NCI-H2227 (cell line): Measurements from ENCODE around the gene SLC1A2.

Source experiments
- DNase-seq: peaks from one replicate; lab custom pipeline; 2025; ENCODE audit not compliant: unreplicated experiment; lab: John Stamatoyannopoulos, UW

Gene SLC1A2

GRCh38 chr11:35414311-35414710 lies 5.0 kb downstream of the SLC1A2 start:
- no peak for DNase-seq

DNA sequence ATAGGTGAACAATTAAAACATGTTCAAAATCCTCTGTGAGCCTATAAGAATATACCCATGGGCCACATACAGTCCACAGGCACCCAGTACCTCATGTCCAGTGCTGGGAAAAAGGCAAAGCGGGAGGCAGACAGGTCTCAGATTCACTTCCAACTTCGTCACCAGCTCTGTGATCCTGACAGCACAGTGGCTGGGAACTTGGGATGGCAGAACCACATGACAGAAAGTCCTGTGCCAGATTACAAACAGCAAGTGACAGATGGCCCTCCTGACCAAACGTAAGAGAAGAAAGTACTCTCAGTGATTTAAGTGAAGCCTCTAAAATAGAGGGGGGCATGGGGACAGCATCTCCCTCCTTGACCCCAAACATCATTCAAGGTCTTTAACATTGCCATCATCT lies 5.8 kb downstream of the SLC1A2 start:
- no peak for DNase-seq

- DNase-seq, result peak; percentile 48
Measured at GRCh38 chr11:35412285-35412684, 7.1 kb downstream of the SLC1A2 start.

DNA sequence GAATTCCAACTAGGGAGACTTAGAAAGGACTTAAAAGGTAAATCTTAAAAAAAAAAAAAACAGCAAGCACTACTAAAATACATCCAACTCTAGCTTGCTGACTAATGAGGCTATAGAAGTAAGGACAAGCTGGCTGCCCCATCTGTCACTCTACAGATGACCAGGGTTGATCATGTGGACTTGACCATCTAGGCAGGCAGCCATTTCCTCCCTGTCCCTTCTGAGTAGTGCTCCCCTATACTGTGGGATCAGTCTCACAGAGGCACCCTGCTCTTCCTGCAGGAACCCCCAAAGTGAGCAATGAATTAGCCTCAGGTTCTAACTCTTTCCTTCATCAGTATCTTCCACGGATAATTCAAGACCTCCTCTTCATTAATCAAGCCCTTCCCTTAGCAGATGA lies 12.3 kb downstream of the SLC1A2 start:
- no peak for DNase-seq

- peak; percentile 74 for DNase-seq
Measured at GRCh38 chr11:35404388-35404775, 15.0 kb downstream of the SLC1A2 start.

DNA sequence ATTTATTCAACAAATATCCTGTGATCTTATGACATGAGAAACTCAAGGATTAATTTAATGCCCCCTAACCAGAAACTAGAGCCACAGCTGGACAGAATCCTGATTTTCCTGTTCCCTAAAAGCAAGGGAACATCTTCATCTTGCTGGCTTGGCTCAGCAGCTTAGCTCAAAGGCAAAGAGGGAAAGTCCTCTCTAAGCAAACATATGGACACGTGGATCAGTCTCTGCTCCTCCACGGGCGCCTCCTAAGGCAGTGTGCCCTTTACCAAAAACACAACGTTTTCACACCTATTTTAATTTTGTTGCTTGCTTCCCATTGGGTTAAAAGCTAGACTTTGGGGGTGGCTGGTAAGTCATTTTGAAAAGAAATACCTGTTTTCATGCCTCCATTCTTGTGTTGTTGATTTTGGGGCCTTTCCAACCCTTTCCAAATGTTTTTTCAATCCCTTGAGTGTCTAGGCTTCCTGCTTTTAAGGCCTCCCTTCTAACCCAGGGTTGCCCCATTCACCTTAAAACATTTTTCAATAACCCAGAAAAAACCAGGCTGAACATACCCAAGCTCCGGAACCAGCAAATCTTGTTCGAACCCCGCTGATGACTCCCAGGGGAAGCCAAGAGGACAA lies 15.5 kb downstream of the SLC1A2 start:
- DNase-seq, result no peak

DNA sequence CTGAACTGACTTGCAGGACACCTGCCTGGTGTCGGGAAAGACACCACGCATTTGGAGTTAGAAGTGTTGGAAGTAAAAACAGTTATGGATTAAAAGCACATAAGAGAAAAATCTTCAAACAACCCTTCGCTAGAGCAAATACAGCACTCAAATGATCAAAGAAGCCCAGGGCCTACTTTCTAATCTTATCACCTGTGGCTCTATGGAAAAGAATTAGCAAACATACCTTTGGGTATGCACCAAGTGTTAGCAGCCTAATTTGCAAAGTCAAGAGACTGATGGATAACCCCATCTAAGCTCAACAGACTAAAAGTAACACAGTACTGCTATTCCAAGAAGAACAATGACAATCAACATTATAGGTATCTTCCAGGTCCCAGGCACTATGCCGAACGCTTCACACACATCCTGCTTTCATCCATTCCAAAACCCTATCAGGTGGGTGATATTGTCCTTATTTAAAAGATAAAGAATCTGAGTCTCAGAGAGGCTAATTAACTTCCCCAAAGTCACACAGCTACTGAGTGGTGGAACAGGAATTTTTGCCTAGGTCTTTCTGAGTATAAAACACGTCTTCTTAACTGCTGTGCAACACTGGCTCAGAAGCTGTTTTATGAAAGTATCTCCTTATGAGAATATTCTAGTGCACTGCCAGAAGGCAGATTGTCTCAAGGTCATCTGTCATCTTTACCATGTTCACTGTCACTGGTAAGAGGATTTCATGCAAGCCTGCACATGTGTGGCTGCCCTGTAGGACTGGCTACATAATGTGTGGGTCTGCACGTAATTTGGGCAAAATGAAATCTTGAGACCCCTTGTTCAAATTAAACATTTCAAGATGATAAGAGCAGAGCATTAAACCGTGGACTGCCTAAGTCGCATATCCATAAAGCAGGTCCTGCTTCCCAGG lies 16.4 kb downstream of the SLC1A2 start:
- DNase-seq, result no peak

DNA sequence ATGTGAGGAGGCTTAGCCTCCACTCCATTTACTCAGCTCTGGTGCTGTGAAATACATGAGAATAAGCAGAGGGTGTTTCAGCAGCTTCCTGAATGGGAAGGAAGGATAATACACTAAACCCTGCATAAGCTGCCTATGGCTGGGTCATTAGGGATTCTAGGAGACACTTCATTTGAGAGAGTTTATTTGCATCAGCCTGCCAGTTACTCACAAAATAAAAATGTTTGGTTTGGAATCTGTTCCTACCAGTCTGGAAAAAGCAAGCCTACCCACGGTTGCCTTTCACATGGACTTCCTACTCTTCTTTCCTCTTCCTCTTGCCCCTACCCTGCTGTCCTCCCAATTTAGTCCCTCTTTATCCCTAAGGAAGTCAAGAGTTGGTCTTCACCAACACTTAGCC lies 20.5 kb downstream of the SLC1A2 start:
- no peak for DNase-seq

- no peak for DNase-seq
Measured at GRCh38 chr11:35394941-35395340, 24.4 kb downstream of the SLC1A2 start.

DNA sequence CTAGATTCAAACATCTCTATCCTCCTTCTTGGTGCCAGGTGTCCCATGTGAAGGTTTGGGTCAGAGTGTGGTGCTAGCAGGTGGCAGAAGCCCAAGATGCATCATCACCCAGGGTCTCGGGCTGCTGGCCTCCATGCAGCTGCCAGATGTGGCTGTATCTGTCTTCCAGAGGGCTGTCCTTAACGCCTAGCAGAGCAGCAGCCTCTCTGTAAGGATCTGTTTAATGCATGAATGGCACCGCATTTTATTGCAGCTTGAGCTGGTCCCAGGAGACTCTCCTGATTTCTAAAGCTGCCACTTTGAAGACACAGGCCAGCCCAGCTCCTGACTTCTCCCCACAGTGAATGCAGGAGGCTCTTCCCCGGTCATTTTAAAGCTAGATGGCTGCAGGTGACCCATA lies 26.3 kb downstream of the SLC1A2 start:
- DNase-seq, result no peak

DNA sequence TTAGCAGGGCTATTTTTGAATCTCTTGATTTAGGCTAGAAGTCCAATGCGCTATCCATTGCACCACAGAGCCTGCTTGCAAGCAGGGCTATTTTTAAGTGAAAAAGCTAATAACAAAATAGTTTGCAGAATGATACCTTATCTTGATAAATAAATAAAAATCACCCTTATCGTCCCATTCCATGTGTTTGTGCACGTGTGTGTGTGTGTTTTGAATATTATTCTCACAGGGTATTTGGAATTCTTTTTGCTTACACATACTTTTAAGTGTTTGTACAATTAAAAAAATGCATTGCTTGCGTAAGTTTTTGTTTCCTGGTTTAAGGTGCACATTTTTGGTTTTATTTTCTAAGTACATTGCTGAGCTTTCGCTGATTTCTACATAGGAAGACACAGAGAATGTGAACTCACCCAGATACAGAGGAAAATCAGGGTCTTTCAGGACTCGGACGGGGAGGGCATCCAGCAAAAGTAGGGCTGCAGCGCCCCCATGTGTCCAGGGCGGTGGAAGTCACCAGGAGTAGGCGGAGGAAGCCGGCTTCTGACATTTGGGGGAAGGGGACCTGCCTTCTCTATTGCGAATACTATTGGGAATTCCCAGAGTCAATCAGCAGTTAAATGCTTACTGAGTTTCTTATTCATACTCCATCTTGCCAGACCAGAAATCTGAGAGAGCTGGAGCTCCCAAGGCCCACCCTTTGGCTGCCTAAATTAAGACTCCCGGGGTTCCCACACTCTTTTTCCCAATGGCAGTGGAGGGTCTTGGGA lies 27.3 kb downstream of the SLC1A2 start:
- peak; percentile 85 for DNase-seq

- DNase-seq, result no peak
Measured at GRCh38 chr11:35390737-35391682, 28.3 kb downstream of the SLC1A2 start.

GRCh38 chr11:35389897-35390465 lies 29.4 kb downstream of the SLC1A2 start:
- no peak for DNase-seq

DNA sequence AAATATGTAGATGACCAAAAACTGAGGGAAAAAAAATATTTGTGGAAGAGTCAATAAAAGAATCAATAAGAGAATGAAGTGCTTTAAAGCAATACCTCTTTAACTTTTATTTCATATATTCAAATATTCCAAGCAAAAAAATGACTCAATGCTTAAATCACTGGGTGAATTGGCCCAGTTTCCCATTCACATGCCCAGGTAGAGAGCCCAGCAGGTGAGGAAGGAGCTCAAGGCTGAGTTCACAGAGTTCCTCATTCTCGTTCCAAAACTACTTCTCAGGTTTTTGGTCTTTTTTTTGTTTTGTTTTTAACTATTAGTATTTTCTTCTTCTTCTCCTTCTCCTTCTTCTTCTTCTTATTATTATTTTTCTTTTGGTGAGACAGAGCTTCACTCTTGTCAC lies 30.2 kb downstream of the SLC1A2 start:
- DNase-seq, result no peak

DNA sequence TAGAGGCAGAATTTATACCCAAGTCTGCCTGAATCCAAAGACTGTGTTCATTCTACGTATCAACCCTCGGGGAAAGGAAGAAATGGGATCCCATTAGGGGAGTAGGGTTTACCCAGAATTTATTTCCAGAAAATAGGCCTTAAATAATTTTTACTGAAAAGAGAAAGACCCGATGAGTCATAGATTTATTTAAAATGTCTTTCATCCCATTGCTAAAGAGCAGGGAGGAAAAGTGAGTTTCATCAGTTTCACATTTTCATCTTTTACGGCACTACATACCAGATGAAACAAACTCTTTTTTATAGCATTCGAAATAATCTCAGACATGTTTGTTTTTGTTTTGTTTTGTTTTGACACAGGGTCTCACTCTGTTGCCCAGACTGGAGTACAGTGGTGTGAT lies 31.3 kb downstream of the SLC1A2 start:
- no peak for DNase-seq

DNA sequence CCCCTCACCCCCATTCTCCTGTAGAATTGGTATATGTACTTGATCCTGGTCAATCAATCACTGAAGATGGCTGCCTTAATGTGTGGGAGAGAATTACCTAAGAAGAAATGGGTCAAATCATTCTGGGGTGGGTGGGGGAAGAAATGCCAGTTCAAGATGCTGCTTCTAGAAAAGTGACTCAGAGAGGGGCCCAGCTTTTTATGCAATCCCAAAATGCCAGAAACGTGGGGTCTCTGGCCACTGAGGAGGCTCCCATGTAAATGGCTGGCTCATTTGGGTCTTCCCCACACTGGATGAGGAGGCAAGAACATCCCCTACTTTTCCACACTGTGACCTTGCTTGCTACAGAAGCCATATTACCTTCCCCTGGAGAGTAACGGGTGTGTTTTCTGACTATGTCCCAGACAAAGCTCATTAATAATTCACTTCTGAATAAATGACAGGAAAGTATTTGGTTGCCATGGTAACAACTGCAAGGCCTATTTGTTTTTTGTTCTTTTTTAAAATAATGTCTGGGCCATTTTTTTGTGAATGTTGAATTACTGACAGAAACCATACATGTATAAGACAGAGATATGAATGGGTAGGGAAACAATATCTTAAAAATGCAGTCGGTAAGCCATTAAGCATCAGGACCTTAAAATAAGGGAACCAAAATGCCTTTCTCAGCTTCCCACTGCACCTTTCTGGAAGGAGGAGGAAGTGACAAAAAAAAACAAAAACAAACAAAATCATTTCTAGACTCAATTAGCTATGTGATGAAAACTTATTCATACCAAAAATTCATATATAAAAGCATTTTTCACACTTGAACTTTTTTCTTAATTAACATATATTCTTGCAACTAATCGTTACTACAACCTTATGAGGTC lies 32.0 kb downstream of the SLC1A2 start:
- DNase-seq, result no peak

DNA sequence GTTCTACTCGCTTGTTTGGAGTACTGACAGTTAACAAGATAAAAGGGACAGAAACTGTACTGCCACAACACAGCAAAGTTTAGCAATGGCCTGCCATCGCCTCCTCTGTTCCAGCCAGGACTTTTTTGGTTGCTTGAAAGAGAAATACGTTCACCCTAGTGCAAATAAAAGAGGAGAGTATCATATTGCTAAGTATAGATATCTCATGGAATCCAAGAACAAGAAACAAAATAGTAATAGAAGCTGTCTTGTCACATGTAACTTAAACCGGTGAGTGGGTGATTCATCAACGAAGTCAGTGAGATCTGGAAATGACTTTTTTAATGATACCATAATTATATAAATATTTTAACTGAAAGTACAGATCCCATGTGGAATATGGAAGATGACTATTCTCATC lies 35.4 kb downstream of the SLC1A2 start:
- DNase-seq, result no peak

DNA sequence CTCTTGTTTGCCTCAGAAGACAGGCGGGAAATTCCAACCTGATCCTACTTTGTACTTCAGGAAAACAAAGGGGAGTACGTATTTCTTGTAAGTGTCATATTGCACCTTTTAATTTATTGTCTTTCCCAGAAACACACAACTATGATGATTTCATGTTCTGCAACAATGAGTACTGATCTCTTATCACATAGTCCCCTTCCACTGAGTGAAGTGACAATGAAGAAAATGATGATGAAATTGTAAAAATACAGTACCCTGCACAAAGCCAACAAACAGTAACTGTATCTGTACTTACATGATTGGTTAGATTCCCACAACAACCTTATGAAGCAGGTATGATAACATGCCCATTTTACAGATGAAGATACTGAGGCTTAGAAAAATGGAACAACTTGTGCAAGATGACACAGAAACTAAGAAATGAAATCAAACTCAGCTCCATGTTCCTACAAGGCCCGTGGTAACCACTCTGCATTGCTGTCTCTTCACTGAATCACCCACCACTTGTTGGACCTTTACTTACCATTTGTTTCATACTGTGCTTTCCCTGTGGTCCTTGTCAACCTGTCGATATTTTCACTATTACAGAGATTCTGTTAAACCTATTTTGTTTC lies 37.5 kb downstream of the SLC1A2 start:
- DNase-seq, result no peak

DNA sequence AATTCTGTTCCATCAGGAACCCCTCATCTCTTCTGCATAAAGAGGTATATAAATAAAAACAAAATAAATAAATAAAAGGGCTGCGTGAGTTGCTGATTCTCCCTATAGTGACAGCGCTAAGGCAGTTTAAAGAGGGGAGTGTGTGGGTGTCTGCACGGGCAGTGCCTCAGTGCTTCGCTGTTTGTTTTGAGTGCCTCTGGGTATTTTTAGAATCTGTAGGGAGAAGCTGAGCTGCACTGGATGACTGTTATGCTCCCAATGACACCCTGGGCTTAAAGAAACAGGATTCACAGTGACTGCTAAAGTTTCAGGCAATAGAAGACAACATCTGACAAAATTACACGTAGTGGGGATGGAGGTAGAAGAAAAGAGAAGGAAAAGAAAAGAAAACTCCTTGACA lies 38.8 kb downstream of the SLC1A2 start:
- DNase-seq, result no peak
